G401.6 (cell line): ENCODE results near the gene ADCY3.

ENCODE experiments used
- FAIRE-seq: peaks from 2 replicates; lab custom pipeline; 2012; peaks lifted over from hg19 to GRCh38; lab: Jason Lieb, UNC

Gene ADCY3

GRCh38 chr2:24920098-24920808 lies at the start of gene ADCY3:
TSS of gene ADCY3 (minus strand) at chr2:24920237. CDS start at chr2:24918987, 1,250 bp downstream.
- no peak for FAIRE-seq

- FAIRE-seq = no peak
These were observed 49.7 kb upstream of the ADCY3 start for GRCh38 chr2:24969784-24970183.

- FAIRE-seq = no peak
These were observed 41.9 kb upstream of the ADCY3 start for GRCh38 chr2:24961903-24962302.

- no peak for FAIRE-seq
These were observed 39.7 kb upstream of the ADCY3 start for GRCh38 chr2:24959761-24960160.

GRCh38 chr2:24958411-24958935 lies 38.4 kb upstream of the ADCY3 start:
- no peak for FAIRE-seq

GRCh38 chr2:24957976-24958375 lies 37.9 kb upstream of the ADCY3 start:
- FAIRE-seq = no peak

GRCh38 chr2:24957221-24957620 lies 37.2 kb upstream of the ADCY3 start:
- FAIRE-seq = no peak

GRCh38 chr2:24955921-24956320 lies 35.9 kb upstream of the ADCY3 start:
- FAIRE-seq = no peak

GRCh38 chr2:24955232-24955631 lies 35.2 kb upstream of the ADCY3 start:
- FAIRE-seq = no peak

- no peak for FAIRE-seq
These were observed 30.1 kb upstream of the ADCY3 start for GRCh38 chr2:24950102-24950501.

- FAIRE-seq = no peak
These were observed 28.5 kb upstream of the ADCY3 start for GRCh38 chr2:24948506-24948905.

GRCh38 chr2:24947561-24948157 lies 27.6 kb upstream of the ADCY3 start:
- FAIRE-seq = no peak

- no peak for FAIRE-seq
These were observed 25.9 kb upstream of the ADCY3 start for GRCh38 chr2:24945907-24946306.

GRCh38 chr2:24943427-24944053 lies 23.5 kb upstream of the ADCY3 start:
- no peak for FAIRE-seq

- no peak for FAIRE-seq
These were observed 19.3 kb upstream of the ADCY3 start for GRCh38 chr2:24939353-24939752.

GRCh38 chr2:24937236-24937635 lies 17.2 kb upstream of the ADCY3 start:
- no peak for FAIRE-seq

- FAIRE-seq = no peak
These were observed 15.1 kb upstream of the ADCY3 start for GRCh38 chr2:24935145-24935544.

GRCh38 chr2:24932715-24933114 lies 12.7 kb upstream of the ADCY3 start:
- FAIRE-seq = no peak

GRCh38 chr2:24930768-24931167 lies 10.7 kb upstream of the ADCY3 start:
- FAIRE-seq = no peak

GRCh38 chr2:24929230-24929629 lies 9.2 kb upstream of the ADCY3 start:
- no peak for FAIRE-seq

- FAIRE-seq = no peak
These were observed 8.0 kb upstream of the ADCY3 start for GRCh38 chr2:24928036-24928435.

- no peak for FAIRE-seq
These were observed 6.7 kb upstream of the ADCY3 start for GRCh38 chr2:24926602-24927252.

GRCh38 chr2:24926220-24926601 lies 6.2 kb upstream of the ADCY3 start:
- no peak for FAIRE-seq
